Astrocyte of the spinal cord (primary cell): ENCODE measurements around the gene PCDHGC3.
"Not testable (repeated sequence)": the region's sequence is repeated elsewhere in the genome, so short reads cannot be mapped to it uniquely, and the experiment has no call there.

Source experiments
- DNase-seq: peaks from one replicate; pipeline ENCODE4 v3.0.0; 2011; ENCODE audit warnings: low read depth, low spot score
- H3K4me3 ChIP-seq: 2 replicates; pipeline ENCODE4 v1.5.1; 2011; ENCODE audit warnings: low read depth, mild to moderate bottlenecking, low read length, moderate library complexity
- in situ Hi-C: cut with HindIII; loops from 2 replicates; pipeline ENCODE4 v1.10.0; 2017; ENCODE audit warnings: low sequenced_read_pairs
- TF ChIP-seq, protein P1 (sequence below): IDR thresholded peaks from 2 replicates; pipeline ENCODE4 v1.5.1; 2012; ENCODE audit warnings: low read depth, mild to moderate bottlenecking, low read length, inconsistent platforms

The PCDHGC3 gene

DNA sequence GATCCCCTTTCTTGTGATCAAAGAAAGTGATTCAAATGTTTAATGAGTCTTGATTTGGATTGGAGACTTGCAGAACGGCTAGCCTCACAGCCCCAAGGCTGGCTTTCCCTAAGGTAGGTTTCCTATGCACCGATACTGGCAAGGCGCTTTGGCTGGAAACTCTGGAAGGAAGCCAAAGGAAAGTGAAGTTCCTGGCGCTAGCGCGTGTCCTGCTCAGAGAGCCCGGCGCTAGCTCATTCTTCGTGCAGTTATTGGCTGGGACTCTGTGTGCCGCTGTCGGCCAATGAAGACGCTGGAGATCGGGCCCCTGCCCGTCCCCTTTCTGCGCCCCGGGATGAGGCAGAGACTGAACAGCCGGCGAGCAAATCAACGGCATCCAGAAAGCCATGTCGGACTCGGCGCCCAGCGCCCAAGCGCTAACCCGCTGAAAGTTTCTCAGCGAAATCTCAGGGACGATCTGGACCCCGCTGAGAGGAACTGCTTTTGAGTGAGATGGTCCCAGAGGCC, at the start of gene PCDHGC3:
Gene PCDHGC3 (plus strand): TSS at position 342 of the 507 bp plus-strand sequence. CDS start 151 bp downstream, at position 493.
- TF ChIP-seq, protein P1, sequence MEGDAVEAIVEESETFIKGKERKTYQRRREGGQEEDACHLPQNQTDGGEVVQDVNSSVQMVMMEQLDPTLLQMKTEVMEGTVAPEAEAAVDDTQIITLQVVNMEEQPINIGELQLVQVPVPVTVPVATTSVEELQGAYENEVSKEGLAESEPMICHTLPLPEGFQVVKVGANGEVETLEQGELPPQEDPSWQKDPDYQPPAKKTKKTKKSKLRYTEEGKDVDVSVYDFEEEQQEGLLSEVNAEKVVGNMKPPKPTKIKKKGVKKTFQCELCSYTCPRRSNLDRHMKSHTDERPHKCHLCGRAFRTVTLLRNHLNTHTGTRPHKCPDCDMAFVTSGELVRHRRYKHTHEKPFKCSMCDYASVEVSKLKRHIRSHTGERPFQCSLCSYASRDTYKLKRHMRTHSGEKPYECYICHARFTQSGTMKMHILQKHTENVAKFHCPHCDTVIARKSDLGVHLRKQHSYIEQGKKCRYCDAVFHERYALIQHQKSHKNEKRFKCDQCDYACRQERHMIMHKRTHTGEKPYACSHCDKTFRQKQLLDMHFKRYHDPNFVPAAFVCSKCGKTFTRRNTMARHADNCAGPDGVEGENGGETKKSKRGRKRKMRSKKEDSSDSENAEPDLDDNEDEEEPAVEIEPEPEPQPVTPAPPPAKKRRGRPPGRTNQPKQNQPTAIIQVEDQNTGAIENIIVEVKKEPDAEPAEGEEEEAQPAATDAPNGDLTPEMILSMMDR = peak; percentile 43
- peak within 1 kb of the TSS; percentile 61 for H3K4me3 ChIP-seq
- in situ Hi-C loops = no loop called here
- DNase-seq = peak; percentile 97

- TF ChIP-seq, protein P1 = no peak
- DNase-seq = no peak
- in situ Hi-C loops = no loop called here
- H3K4me3 ChIP-seq = no peak overlapping the region
These were observed 47.9 kb upstream of the PCDHGC3 start for GRCh38 chr5:141427783-141428426.

DNA sequence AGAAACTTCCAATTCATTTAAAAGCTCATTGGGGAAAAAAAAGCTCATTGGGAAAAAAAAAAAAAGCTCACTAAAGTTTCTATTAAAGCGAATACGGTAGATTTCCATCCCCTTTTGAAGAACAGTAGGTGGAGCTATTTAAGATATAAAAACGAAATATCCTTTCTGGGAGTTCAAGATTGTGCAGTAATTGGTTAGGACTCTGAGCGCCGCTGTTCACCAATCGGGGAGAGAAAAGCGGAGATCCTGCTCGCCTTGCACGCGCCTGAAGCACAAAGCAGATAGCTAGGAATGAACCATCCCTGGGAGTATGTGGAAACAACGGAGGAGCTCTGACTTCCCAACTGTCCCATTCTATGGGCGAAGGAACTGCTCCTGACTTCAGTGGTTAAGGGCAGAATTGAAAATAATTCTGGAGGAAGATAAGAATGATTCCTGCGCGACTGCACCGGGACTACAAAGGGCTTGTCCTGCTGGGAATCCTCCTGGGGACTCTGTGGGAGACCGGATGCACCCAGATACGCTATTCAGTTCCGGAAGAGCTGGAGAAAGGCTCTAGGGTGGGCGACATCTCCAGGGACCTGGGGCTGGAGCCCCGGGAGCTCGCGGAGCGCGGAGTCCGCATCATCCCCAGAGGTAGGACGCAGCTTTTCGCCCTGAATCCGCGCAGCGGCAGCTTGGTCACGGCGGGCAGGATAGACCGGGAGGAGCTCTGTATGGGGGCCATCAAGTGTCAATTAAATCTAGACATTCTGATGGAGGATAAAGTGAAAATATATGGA, 45.2 kb upstream of the PCDHGC3 start, which contains the start of gene PCDHGA12:
Gene PCDHGA12 (plus strand): TSS at position 176 of the 782 bp plus-strand sequence. CDS start 253 bp downstream, at position 429.
- peak; percentile 91 for DNase-seq
- TF ChIP-seq, protein P1 = peak; percentile 63
- peak within 1 kb of the TSS; percentile 37 for H3K4me3 ChIP-seq
- in situ Hi-C loops = no loop called here

GRCh38 chr5:141431286-141431685, 44.5 kb upstream of the PCDHGC3 start:
- DNase-seq = peak; percentile 27
- peak overlapping the region; percentile 37 for H3K4me3 ChIP-seq
- TF ChIP-seq, protein P1 = no peak
- in situ Hi-C loops = no loop called here

- DNase-seq, H3K4me3 ChIP-seq, in situ Hi-C loops: not testable (repeated sequence)
These were observed 43.5 kb upstream of the PCDHGC3 start for GRCh38 chr5:141432308-141432707.

DNA sequence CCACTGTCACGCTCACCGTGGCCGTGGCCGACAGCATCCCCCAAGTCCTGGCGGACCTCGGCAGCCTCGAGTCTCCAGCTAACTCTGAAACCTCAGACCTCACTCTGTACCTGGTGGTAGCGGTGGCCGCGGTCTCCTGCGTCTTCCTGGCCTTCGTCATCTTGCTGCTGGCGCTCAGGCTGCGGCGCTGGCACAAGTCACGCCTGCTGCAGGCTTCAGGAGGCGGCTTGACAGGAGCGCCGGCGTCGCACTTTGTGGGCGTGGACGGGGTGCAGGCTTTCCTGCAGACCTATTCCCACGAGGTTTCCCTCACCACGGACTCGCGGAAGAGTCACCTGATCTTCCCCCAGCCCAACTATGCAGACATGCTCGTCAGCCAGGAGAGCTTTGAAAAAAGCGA, 43.0 kb upstream of the PCDHGC3 start:
- H3K4me3 ChIP-seq, in situ Hi-C loops, DNase-seq: not testable (repeated sequence)

DNA sequence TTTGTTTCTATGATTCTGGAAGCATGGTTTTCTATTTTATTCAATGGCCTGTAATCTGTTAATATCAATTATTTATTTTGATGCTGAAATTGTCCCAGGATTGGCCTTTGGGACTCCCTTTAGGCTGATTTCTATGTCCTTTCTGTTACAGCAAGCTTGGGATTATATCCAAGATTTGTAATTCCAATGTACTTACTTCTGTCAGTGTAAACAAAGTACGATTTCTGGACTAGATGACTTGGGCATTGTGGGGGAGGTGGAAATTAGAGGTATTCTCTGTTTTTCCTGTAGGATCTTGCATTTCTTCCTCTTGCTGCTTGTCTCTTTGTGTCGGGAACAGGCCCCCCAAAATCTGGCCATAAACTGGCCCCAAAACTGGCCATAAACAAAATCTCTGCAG, 41.8 kb upstream of the PCDHGC3 start:
- TF ChIP-seq, protein P1 = no peak
- H3K4me3 ChIP-seq = no peak overlapping the region
- no peak for DNase-seq
- in situ Hi-C loops = no loop called here
